ENCODE data around the gene KIAA1210. TPM values are rescaled to one million over a fixed set of nuclear protein-coding genes. Genes with fewer than 3 reads are reported as not detected.

KIAA1210 gene
- polyA plus RNA-seq, 1 experiment, result not detected

- CTCF ChIA-PET, result no interaction called here
- Histone ChIP-seq H3K36me3 (ENCODE audit: control insufficient read depth, insufficient read depth, low read length) (no peaks in the 10 kb centered on the region), H3K27me3 (ENCODE audit: control insufficient read depth, insufficient read depth, low read length) (no peaks in the 10 kb centered on the region), H3K4me3 (ENCODE audit: low read depth, low read length) (no peak overlapping the region)
- POLR2A ChIA-PET, result no interaction called here
- no peak for DNase-seq (ENCODE audit: low read depth)
- TF ChIP-seq, protein P1, sequence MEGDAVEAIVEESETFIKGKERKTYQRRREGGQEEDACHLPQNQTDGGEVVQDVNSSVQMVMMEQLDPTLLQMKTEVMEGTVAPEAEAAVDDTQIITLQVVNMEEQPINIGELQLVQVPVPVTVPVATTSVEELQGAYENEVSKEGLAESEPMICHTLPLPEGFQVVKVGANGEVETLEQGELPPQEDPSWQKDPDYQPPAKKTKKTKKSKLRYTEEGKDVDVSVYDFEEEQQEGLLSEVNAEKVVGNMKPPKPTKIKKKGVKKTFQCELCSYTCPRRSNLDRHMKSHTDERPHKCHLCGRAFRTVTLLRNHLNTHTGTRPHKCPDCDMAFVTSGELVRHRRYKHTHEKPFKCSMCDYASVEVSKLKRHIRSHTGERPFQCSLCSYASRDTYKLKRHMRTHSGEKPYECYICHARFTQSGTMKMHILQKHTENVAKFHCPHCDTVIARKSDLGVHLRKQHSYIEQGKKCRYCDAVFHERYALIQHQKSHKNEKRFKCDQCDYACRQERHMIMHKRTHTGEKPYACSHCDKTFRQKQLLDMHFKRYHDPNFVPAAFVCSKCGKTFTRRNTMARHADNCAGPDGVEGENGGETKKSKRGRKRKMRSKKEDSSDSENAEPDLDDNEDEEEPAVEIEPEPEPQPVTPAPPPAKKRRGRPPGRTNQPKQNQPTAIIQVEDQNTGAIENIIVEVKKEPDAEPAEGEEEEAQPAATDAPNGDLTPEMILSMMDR (IDR thresholded peaks at IDR 0.05; ENCODE audit: insufficient read depth, low read depth, low read length), result no peak
Observed at GRCh38 chrX:119095936-119096335, 31.7 kb downstream of the KIAA1210 start.

- TF ChIP-seq, protein P1 (IDR thresholded peaks at IDR 0.05; ENCODE audit: insufficient read depth, low read depth, low read length), result no peak
- CTCF ChIA-PET, result interaction anchor here (1.2 kb wide), 1 partner anchor 23 kb away, joined by 4 read pairs; no protein-coding TSS in a partner anchor
- Histone ChIP-seq H3K36me3 (ENCODE audit: control insufficient read depth, insufficient read depth, low read length) (no peaks in the 10 kb centered on the region), H3K4me3 (ENCODE audit: low read depth, low read length) (no peak overlapping the region), H3K27me3 (ENCODE audit: control insufficient read depth, insufficient read depth, low read length) (no peaks in the 10 kb centered on the region)
- no peak for DNase-seq (ENCODE audit: low read depth)
- POLR2A ChIA-PET, result no interaction called here
Observed at GRCh38 chrX:119094819-119095218, 32.8 kb downstream of the KIAA1210 start.

GRCh38 chrX:119093991-119094735 is 33.4 kb downstream of the KIAA1210 start:
- POLR2A ChIA-PET, result no interaction called here
- CTCF ChIA-PET, result interaction anchor here (1.2 kb wide), 1 partner anchor 22 kb away, joined by 4 read pairs; no protein-coding TSS in a partner anchor
- DNase-seq (ENCODE audit: low read depth), result no peak
- Histone ChIP-seq H3K36me3 (ENCODE audit: control insufficient read depth, insufficient read depth, low read length) (no peaks in the 10 kb centered on the region), H3K4me3 (ENCODE audit: low read depth, low read length) (no peak overlapping the region), H3K27me3 (ENCODE audit: control insufficient read depth, insufficient read depth, low read length) (no peaks in the 10 kb centered on the region)
- TF ChIP-seq, protein P1 (IDR thresholded peaks at IDR 0.05; ENCODE audit: insufficient read depth, low read depth, low read length), result no peak

DNA sequence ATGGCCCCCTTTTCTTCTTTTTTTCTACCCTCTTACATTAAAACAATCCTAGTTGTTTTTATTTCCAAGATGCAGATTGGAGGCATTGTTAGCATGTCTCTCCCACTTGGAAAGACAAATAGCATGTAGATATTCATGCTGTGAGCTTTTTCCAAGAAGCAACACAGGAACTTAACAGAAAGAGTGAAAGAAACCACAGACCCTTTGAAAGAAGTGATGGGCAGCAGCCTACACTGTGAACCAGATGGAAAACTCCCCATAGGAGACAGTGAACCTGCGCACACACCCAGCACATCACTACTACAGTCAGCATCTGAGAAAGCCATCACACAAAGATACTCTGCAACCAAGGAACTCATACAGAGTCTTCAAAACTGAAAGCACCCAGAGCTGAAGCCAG is 37.0 kb downstream of the KIAA1210 start:
- no peaks in the 10 kb centered on the region for H3K27me3 ChIP-seq (ENCODE audit: control insufficient read depth, insufficient read depth, low read length)
- TF ChIP-seq, protein P1 (IDR thresholded peaks at IDR 0.05; ENCODE audit: insufficient read depth, low read depth, low read length), result no peak
- no peaks in the 10 kb centered on the region for H3K36me3 ChIP-seq (ENCODE audit: control insufficient read depth, insufficient read depth, low read length)
- H3K4me3 ChIP-seq (ENCODE audit: low read depth, low read length), result no peak overlapping the region
- ChIA-PET CTCF (interaction anchor here (0.6 kb wide), 1 partner anchor 133 kb away, joined by 3 read pairs; no protein-coding TSS in a partner anchor), POLR2A (no interaction called here)
- no peak for DNase-seq (ENCODE audit: low read depth)

DNA sequence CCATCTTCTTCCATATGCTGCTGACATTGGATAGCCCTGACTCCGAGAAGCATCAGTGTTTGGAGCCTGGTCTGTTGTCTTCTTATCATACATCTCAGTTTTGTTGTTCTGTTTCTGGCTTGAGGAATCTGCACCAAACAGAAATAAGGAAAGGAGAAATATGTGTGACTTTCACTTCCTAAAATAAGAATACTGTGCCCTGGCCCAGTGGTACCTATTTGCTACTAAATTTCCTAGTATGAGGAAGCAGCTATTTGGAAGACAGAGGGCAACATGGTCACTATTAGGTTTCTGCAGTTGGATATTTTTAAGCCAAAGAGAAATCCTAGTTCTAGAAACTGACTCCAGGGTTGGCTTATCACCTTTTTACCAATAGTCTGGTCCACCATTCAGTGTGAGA is 38.0 kb downstream of the KIAA1210 start:
- CTCF ChIA-PET, result no interaction called here
- no peak overlapping the region for H3K4me3 ChIP-seq (ENCODE audit: low read depth, low read length)
- H3K36me3 ChIP-seq (ENCODE audit: control insufficient read depth, insufficient read depth, low read length), result no peaks in the 10 kb centered on the region
- POLR2A ChIA-PET, result no interaction called here
- H3K27me3 ChIP-seq (ENCODE audit: control insufficient read depth, insufficient read depth, low read length), result no peaks in the 10 kb centered on the region
- TF ChIP-seq, protein P1 (IDR thresholded peaks at IDR 0.05; ENCODE audit: insufficient read depth, low read depth, low read length), result no peak
- no peak for DNase-seq (ENCODE audit: low read depth)

All from BJ (cell line).